ENCODE results near the gene CD5L. TPM values are rescaled to one million over a fixed set of nuclear protein-coding genes. Genes with fewer than 3 reads are reported as not detected.

CD5L gene
- total RNA-seq, 1 donor from 2014 or later: 0.52 TPM

DNA sequence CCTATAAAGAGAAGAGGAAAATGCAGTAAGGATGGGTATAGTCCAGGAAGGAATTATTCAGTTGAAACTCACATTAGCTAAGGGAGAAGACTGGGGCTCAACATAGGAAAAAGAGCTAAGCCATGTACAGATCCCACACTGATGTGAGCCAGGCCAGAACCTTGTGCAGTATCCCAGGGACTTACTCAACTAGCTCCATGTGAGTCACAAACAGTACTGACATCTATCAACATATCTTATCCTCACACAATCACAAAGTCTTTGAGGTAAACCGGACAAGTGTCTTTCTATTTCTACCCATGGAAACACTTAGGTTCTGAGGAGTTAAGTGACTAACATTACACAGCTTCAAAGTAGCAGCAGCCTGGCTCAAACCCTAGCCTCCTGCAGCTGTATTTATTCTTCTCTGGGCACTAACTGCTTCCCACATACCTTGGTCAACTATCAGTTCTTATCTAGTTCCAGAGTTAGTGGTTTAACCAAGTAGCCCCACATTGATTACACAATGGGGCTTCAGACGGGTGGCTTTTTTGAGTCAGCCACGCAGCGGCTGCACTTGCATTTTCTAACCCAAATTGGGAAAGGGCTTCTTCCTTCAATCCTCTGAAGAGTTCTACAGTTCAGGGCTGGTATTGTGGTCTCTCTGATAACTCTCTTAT lies 9.5 kb downstream of the CD5L start:
- Histone ChIP-seq H3K27me3 (ENCODE audit: low read depth) (peaks cover 5% of the 10 kb centered on the region), H3K9me3 (replicated peaks) (no peaks in the 10 kb centered on the region), H3K36me3 (no peaks in the 10 kb centered on the region), H3K4me3 (no peak overlapping the region), H3K4me1 (no peaks in the 10 kb centered on the region), H3K27ac (replicated peaks) (no peak overlapping the region)
- no peak for DNase-seq
- intact Hi-C loops (cut with micrococcal nuclease): no loop called here
- TF ChIP-seq, protein P1, sequence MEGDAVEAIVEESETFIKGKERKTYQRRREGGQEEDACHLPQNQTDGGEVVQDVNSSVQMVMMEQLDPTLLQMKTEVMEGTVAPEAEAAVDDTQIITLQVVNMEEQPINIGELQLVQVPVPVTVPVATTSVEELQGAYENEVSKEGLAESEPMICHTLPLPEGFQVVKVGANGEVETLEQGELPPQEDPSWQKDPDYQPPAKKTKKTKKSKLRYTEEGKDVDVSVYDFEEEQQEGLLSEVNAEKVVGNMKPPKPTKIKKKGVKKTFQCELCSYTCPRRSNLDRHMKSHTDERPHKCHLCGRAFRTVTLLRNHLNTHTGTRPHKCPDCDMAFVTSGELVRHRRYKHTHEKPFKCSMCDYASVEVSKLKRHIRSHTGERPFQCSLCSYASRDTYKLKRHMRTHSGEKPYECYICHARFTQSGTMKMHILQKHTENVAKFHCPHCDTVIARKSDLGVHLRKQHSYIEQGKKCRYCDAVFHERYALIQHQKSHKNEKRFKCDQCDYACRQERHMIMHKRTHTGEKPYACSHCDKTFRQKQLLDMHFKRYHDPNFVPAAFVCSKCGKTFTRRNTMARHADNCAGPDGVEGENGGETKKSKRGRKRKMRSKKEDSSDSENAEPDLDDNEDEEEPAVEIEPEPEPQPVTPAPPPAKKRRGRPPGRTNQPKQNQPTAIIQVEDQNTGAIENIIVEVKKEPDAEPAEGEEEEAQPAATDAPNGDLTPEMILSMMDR (IDR thresholded peaks at IDR 0.05; ENCODE audit: borderline replicate concordance): no peak

DNA sequence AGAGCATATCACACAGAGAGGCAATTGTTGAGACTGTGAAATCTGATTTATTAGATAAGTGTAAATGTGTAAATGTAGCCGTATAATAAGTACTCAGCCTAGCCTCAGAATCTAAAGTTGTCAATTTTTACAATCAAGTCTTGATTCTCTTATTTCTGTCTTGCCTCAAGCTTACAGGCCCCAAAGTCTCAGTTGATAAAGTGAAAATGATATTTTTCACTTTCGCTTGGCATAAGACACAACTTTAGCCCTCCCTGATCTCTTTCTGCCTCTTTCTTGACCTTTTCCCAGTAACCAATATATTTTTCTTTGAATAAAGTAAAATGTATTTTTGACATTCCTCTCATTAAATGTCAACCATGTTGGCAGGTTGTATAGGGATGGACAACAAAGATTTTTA lies 10.7 kb downstream of the CD5L start:
- H3K27ac ChIP-seq (replicated peaks): no peak overlapping the region
- no peak overlapping the region for H3K4me3 ChIP-seq
- intact Hi-C loops (cut with micrococcal nuclease): no loop called here
- H3K4me1 ChIP-seq: no peaks in the 10 kb centered on the region
- H3K9me3 ChIP-seq (replicated peaks): no peaks in the 10 kb centered on the region
- H3K27me3 ChIP-seq (ENCODE audit: low read depth): peaks cover 2% of the 10 kb centered on the region
- H3K36me3 ChIP-seq: no peaks in the 10 kb centered on the region
- DNase-seq: no peak
- TF ChIP-seq, protein P1 (IDR thresholded peaks at IDR 0.05; ENCODE audit: borderline replicate concordance): no peak

DNA sequence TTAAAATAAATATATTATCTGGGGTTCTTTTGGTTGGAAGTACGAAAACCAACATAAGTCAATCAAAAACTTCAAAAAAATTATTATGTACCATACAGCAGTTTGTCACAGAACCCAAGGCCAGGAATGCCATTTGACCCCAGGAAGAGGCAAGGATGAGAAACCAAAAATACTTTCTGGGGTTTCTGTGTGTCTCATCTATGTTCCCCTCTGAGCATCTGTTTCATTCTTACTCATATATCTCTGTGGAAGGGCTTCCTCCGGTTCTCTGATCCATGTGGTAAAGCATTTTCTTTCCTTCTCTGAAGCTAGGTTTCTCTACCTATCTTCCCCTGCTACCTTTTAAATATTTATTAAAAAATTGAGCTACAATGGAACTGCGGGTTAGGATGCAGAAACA lies 11.9 kb downstream of the CD5L start:
- no peak for DNase-seq
- no peaks in the 10 kb centered on the region for H3K27me3 ChIP-seq (ENCODE audit: low read depth)
- H3K27ac ChIP-seq (replicated peaks): no peak overlapping the region
- TF ChIP-seq, protein P1 (IDR thresholded peaks at IDR 0.05; ENCODE audit: borderline replicate concordance): no peak
- H3K4me3 ChIP-seq: no peak overlapping the region
- no peaks in the 10 kb centered on the region for H3K4me1 ChIP-seq
- no peaks in the 10 kb centered on the region for H3K9me3 ChIP-seq (replicated peaks)
- intact Hi-C loops (cut with micrococcal nuclease): no loop called here
- H3K36me3 ChIP-seq: no peaks in the 10 kb centered on the region

DNA sequence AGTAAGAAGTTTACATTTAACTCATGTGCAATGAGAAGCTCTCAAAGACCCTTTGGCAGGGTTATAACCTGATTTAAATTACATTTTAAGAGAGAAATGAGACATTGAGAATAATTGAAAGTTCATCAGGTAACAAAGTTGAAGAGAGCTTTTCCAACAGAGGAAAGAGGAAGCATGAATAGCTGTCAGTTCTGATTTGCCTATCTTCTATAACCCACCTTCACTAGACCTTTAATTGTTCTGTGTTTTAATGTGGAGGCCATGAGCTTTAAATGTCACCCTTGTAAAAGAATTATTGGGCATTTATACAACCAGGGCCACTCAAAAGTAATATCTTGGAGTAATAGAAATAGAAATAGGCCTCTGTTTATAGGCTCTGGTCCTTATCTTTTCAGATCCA lies 12.4 kb downstream of the CD5L start:
- no peak for DNase-seq
- Histone ChIP-seq H3K9me3 (replicated peaks) (no peaks in the 10 kb centered on the region), H3K4me1 (no peaks in the 10 kb centered on the region), H3K4me3 (no peak overlapping the region), H3K27ac (replicated peaks) (no peak overlapping the region), H3K27me3 (ENCODE audit: low read depth) (no peaks in the 10 kb centered on the region), H3K36me3 (no peaks in the 10 kb centered on the region)
- intact Hi-C loops (cut with micrococcal nuclease): no loop called here
- TF ChIP-seq, protein P1 (IDR thresholded peaks at IDR 0.05; ENCODE audit: borderline replicate concordance): no peak

DNA sequence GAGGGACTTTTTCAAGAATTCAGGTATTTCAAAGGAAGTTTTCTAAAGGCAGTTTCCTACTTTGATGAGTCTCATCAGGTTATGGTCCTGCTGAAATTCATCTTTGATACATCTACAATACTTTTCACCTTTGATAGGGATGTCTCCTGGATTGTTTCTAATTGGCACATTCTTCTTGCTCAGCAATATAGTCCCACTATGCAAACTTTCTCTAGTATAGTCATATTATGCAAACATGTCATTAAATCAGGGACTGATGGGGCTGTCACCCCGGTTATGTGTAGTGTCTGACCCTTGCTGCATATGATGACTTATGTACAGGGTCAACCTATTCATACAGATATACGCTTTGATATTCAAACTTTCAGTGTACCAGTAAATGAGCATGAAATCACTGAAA lies 21.3 kb downstream of the CD5L start:
- H3K27ac ChIP-seq (replicated peaks): no peak overlapping the region
- H3K27me3 ChIP-seq (ENCODE audit: low read depth): no peaks in the 10 kb centered on the region
- no peaks in the 10 kb centered on the region for H3K36me3 ChIP-seq
- H3K4me3 ChIP-seq: no peak overlapping the region
- H3K4me1 ChIP-seq: no peaks in the 10 kb centered on the region
- TF ChIP-seq, protein P1 (IDR thresholded peaks at IDR 0.05; ENCODE audit: borderline replicate concordance): no peak
- H3K9me3 ChIP-seq (replicated peaks): no peaks in the 10 kb centered on the region
- intact Hi-C loops (cut with micrococcal nuclease): no loop called here
- DNase-seq: no peak

Data from left ventricle myocardium inferior (tissue), 1 donor.